Endothelial cell of umbilical vein (primary cell): ENCODE data around the gene CALD1. TPM values are rescaled to one million over a fixed set of nuclear protein-coding genes. Genes with fewer than 3 reads are reported as not detected.

Experiments
- BruUV-seq: library from RNA; stranded (reverse); fragments of 400-500 nt; replicated peaks from 2 replicates; lab custom pipeline; 2021; lab: Mats Ljungman, UMichigan
- CTCF ChIA-PET: fragments of 300-600, 350-600 bp; sonication (Branson Sonifier 250); formaldehyde crosslinking; loops from one replicate; lab custom pipeline; 2021; ENCODE audit warnings: antibody characterized with exemption, inconsistent platforms; lab: Charles Lee
- POLR2A ChIA-PET: fragments of 300-600, 350-600 bp; sonication (Branson Sonifier 250); formaldehyde crosslinking; loops from one replicate; lab custom pipeline; 2021; ENCODE audit warnings: antibody characterized with exemption, inconsistent platforms; lab: Charles Lee
- DNase-seq: peaks from one replicate; pipeline ENCODE4 v3.0.0-alpha.2; 2011; ENCODE audit warnings: low read depth, low spot score
- FAIRE-seq: peaks from 2 replicates; lab custom pipeline; 2011; peaks lifted over from hg19 to GRCh38; lab: Jason Lieb, UNC
- H2AFZ ChIP-seq: 2 replicates; pipeline ENCODE4 v1.6.0; 2012; ENCODE audit warnings: low read depth, low read length, control low read depth, inconsistent platforms
- H3K27ac ChIP-seq: 2 replicates; pipeline ENCODE4 v1.5.1; 2011; ENCODE audit warnings: low read depth, mild to moderate bottlenecking, control low read depth, low read length, moderate library complexity; ENCODE audit not compliant: insufficient read depth
- H3K27me3 ChIP-seq, 2 experiments: 2 replicates each; pipeline versions ENCODE4 v1.6.0 to v1.6.1; 2011; ENCODE audit warnings: low read length in 2 of 2, mixed read lengths in 1 of 2; ENCODE audit not compliant: control insufficient read depth in 2 of 2, insufficient read depth in 2 of 2
- H3K36me3 ChIP-seq, 2 experiments: 2 replicates in 1 of 2; 3 replicates in 1 of 2; pipeline ENCODE4 v1.5.1; 2011; ENCODE audit warnings: low read length in 2 of 2, mild to moderate bottlenecking in 1 of 2, moderate library complexity in 1 of 2; ENCODE audit not compliant: control insufficient read depth in 2 of 2, insufficient read depth in 2 of 2; ENCODE audit errors: extremely low read depth in 1 of 2
- H3K4me1 ChIP-seq: 3 replicates; pipeline ENCODE4 v1.5.1; 2011; ENCODE audit warnings: mild to moderate bottlenecking, low read length; ENCODE audit not compliant: control insufficient read depth, insufficient read depth; ENCODE audit errors: extremely low read depth
- H3K4me2 ChIP-seq: 2 replicates; pipeline ENCODE4 v1.6.1; 2011; ENCODE audit warnings: low read length, control low read depth, mixed read lengths; ENCODE audit not compliant: insufficient read depth
- H3K4me3 ChIP-seq, 3 experiments: fragments of 200-600 bp in 1 of 3; sonication (generic), shearing (Covaris generic) in 1 of 3; replicated peaks in 1 of 3; 2 replicates each; pipeline ENCODE4 v1.5.1; 2011 to 2016; ENCODE audit warnings: control low read depth in 3 of 3, low read length in 3 of 3, mild to moderate bottlenecking in 2 of 3, inconsistent platforms in 1 of 3, low read depth in 1 of 3, moderate library complexity in 1 of 3; ENCODE audit not compliant: insufficient read depth in 1 of 3
- H3K79me2 ChIP-seq: 2 replicates; pipeline ENCODE4 v1.6.0; 2012; ENCODE audit warnings: low read length, inconsistent platforms; ENCODE audit not compliant: control insufficient read depth, insufficient read depth
- H3K9ac ChIP-seq: replicated peaks from 2 replicates; pipeline ENCODE3; 2011; ENCODE audit warnings: low read length, control low read depth; ENCODE audit not compliant: insufficient read depth; ENCODE audit errors: extremely low read depth
- H3K9me1 ChIP-seq: replicated peaks from 3 replicates; pipeline ENCODE4 v1.6.0; 2011; ENCODE audit warnings: mild to moderate bottlenecking, low read length; ENCODE audit not compliant: control insufficient read depth, insufficient read depth; ENCODE audit errors: extremely low read depth
- H3K9me3 ChIP-seq: replicated peaks from 2 replicates; pipeline ENCODE4 v1.5.1; 2012; ENCODE audit warnings: low read length, inconsistent platforms; ENCODE audit not compliant: control insufficient read depth, insufficient read depth
- H4K20me1 ChIP-seq: replicated peaks from 2 replicates; pipeline ENCODE3; 2011; ENCODE audit warnings: mild to moderate bottlenecking, low read length; ENCODE audit not compliant: control insufficient read depth, insufficient read depth; ENCODE audit errors: extremely low read depth
- EZH2 ChIP-seq: IDR thresholded peaks from 2 replicates; pipeline ENCODE4 v1.6.1; 2012; ENCODE audit warnings: borderline replicate concordance, low read depth, mild to moderate bottlenecking, moderate library complexity, low read length, inconsistent platforms; ENCODE audit not compliant: severe bottlenecking
- FOS ChIP-seq: IDR thresholded peaks from 2 replicates; pipeline ENCODE4 v1.6.1; 2011; ENCODE audit warnings: mild to moderate bottlenecking, low read length, moderate library complexity, borderline replicate concordance; ENCODE audit not compliant: insufficient read depth
- GATA2 ChIP-seq: IDR thresholded peaks from 2 replicates; pipeline ENCODE4 v1.7.0; 2011; ENCODE audit warnings: low read depth, mild to moderate bottlenecking, moderate library complexity, mixed read lengths, low read length; ENCODE audit not compliant: insufficient read length, insufficient read depth
- JUN ChIP-seq: IDR thresholded peaks from 2 replicates; pipeline ENCODE4 v1.6.1; 2011; ENCODE audit warnings: borderline replicate concordance, low read depth; ENCODE audit not compliant: insufficient read length, insufficient read depth
- MYC ChIP-seq: IDR thresholded peaks from one replicate; pipeline ENCODE4 v1.6.1; 2011; ENCODE audit warnings: mild to moderate bottlenecking, low read depth, low read length
- POLR2A ChIP-seq: IDR thresholded peaks from 2 replicates; pipeline ENCODE4 v1.6.1; 2012; ENCODE audit warnings: low read depth, mild to moderate bottlenecking, control low read depth, low read length
- POLR2AphosphoS5 ChIP-seq: IDR thresholded peaks from 2 replicates; pipeline ENCODE4 v1.6.1; 2012; ENCODE audit warnings: low read depth, mild to moderate bottlenecking, control low read depth, low read length, moderate library complexity; ENCODE audit not compliant: insufficient read depth
- dilution Hi-C: fragments of 300-500 bp; cut with MboI; formaldehyde crosslinking; loops from one replicate; pipeline ENCODE4 v1.15.0; 2019; ENCODE audit warnings: low sequenced_read_pairs; ENCODE audit not compliant: extremely low pct_ligation_motif_present
- intact Hi-C: fragments of 100-400 bp; cut with micrococcal nuclease; formaldehyde crosslinking; loops from one replicate; pipeline ENCODE4 v1.10.0; 2022
- polyA plus RNA-seq, 4 experiments: library from polyadenylated mRNA; depleted of rRNA in 3 of 4; stranded (reverse) in 3 of 4; unstranded in 1 of 4; fragments of >200 nt; gene quantifications; 2 replicates each; pipeline versions ENCODE4 v1.2.1 to v1.2.3, GENCODE V29; 2011 to 2012; ENCODE audit warnings: missing spikeins in 1 of 4
- total RNA-seq: library from RNA; stranded (reverse); gene quantifications from 2 replicates; pipeline ENCODE4 v1.2.3, GENCODE V29; 2021
- TF ChIP-seq, protein P1 (sequence below): IDR thresholded peaks from 2 replicates; pipeline ENCODE4 v1.6.1; 2011; ENCODE audit not compliant: insufficient read depth, insufficient read length

CALD1 gene
- total and polyA plus RNA-seq, 2 donors (not counting 3 experiments of a cell fraction or from before 2014, with no cell fraction given), result 136 to 307 TPM

DNA sequence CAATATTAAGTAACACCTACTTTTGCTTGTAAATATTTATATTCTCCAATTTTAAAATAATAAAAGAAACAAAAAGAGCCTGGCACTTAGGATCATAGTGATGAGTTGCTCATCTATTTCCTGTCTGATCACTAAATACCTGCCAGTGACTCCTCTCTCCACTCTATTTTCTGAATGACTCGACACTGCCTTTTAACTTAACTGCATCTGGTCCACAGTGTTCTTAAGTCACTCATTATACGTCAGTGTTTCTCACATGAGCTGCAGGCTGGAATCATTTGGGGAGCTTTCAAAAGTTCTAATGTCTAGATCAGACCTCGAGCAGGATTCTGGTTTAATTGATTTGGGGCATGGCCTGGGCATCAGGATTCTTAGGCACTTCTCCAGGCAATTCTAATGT, 128.9 kb downstream of the CALD1 start:
- peaks cover 0 to 9% of the 10 kb centered on the region in 2 experiments for H3K36me3 ChIP-seq
- no peak overlapping the region for H3K4me3 ChIP-seq
- FAIRE-seq, result no peak
- H4K20me1 ChIP-seq, result peaks cover 3% of the 10 kb centered on the region
- H3K27ac ChIP-seq, result no peak overlapping the region
- dilution Hi-C loops (no loop called here), intact Hi-C loops (no loop called here)
- H2AFZ ChIP-seq, result no peak overlapping the region
- no peaks in the 10 kb centered on the region for H3K27me3 ChIP-seq
- no peak overlapping the region for H3K4me2 ChIP-seq
- CTCF ChIA-PET, result no interaction called here
- H3K9me1 ChIP-seq, result no peaks in the 10 kb centered on the region
- TF ChIP-seq POLR2AphosphoS5, result no peak
- no peak for TF ChIP-seq MYC
- TF ChIP-seq GATA2, result no peak
- TF ChIP-seq FOS, result no peak
- TF ChIP-seq, protein P1, sequence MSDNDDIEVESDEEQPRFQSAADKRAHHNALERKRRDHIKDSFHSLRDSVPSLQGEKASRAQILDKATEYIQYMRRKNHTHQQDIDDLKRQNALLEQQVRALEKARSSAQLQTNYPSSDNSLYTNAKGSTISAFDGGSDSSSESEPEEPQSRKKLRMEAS, result no peak
- H3K4me1 ChIP-seq, result no peaks in the 10 kb centered on the region
- H3K9me3 ChIP-seq, result no peaks in the 10 kb centered on the region
- DNase-seq, result no peak
- POLR2A ChIA-PET, result no interaction called here
- BruUV-seq, result no TSS peak
- H3K9ac ChIP-seq, result no peak overlapping the region
- peaks cover 24% of the 10 kb centered on the region for H3K79me2 ChIP-seq

DNA sequence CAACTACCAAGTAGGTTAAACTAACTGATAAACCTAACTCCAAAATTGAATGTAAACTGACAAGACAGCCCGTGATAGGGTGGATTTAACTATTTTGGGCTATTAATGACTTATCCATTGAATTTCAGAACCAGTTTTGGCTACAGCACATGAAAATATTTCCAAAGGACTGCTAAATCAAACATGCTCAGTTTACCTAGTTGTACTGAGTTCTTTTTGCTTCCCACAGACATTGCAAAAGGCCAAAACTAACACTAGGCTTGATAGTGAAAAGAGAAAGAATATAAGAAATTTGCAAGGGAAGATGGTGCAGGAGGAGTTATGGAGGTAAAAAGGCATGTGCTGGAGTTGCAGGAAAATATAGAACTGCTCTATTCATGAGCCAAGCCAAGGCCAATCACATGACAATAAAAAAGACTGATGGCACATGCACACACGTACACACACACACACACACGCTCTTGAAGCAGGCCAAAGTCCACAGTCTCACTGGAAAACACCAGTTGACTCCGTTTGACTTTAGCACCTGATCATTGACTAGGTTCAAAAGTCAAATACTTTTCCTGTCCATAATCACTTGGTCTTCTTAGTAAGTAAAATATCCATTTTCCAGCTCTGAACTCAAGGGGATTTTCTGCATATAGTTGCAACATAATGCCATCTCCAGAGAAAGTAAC, 130.9 kb downstream of the CALD1 start:
- POLR2A ChIA-PET, result no interaction called here

More for the DNA sequence above, 130.9 kb downstream of the CALD1 start:
- Histone ChIP-seq H3K9ac (no peak overlapping the region), H3K9me3 (no peaks in the 10 kb centered on the region), H3K4me3 (no peak overlapping the region), H3K4me1 (no peaks in the 10 kb centered on the region), H3K79me2 (peaks cover 20% of the 10 kb centered on the region), H4K20me1 (peaks cover 3% of the 10 kb centered on the region), H3K27ac (no peak overlapping the region), H3K36me3 (peaks cover 0 to 18% of the 10 kb centered on the region in 2 experiments), H2AFZ (no peak overlapping the region), H3K27me3 (no peaks in the 10 kb centered on the region), H3K4me2 (no peak overlapping the region), H3K9me1 (no peaks in the 10 kb centered on the region)
- FAIRE-seq (no peak), DNase-seq (no peak)
- TF ChIP-seq FOS (no peak), MYC (no peak), POLR2AphosphoS5 (no peak), GATA2 (no peak), POLR2A (no peak), EZH2 (no peak), JUN (no peak)
- TF ChIP-seq, protein P1, result no peak
- intact Hi-C loops, result no loop called here
- CTCF ChIA-PET, result interaction anchor here (0.7 kb wide), 1 partner anchor 10 kb away, joined by 3 read pairs; no protein-coding TSS in a partner anchor
- dilution Hi-C loops, result no loop called here
- BruUV-seq, result no TSS peak
